Upper lobe of right lung (tissue), 1 donor: ENCODE results near the gene GPR142. TPM values are rescaled to one million over a fixed set of nuclear protein-coding genes. Genes with fewer than 3 reads are reported as not detected.

ENCODE experiments used
- ATAC-seq: fragments of 200-7000 bp; cut with Tn5 transposase; one replicate; pipeline ENCODE4 v1.9.1; 2020; ENCODE audit warnings: mild to moderate bottlenecking, moderate library complexity
- DNase-seq: peaks from one replicate; pipeline ENCODE4 v3.0.0-alpha.2; 2020
- H3K27ac ChIP-seq: fragments of 200-600 bp; one replicate; pipeline ENCODE4 v1.8.0; 2022
- H3K27me3 ChIP-seq: fragments of 200-600 bp; one replicate; pipeline ENCODE4 v1.8.0; 2022; ENCODE audit warnings: mild to moderate bottlenecking
- H3K36me3 ChIP-seq: fragments of 200-600 bp; one replicate; pipeline ENCODE4 v1.8.0; 2022
- H3K4me1 ChIP-seq: fragments of 200-600 bp; one replicate; pipeline ENCODE4 v1.8.0; 2022
- H3K4me3 ChIP-seq: fragments of 200-600 bp; one replicate; pipeline ENCODE4 v1.8.0; 2022; ENCODE audit warnings: mild to moderate bottlenecking
- H3K9me3 ChIP-seq: fragments of 200-600 bp; one replicate; pipeline ENCODE4 v1.8.0; 2022
- intact Hi-C: fragments of 100-400 bp; cut with DNase I; formaldehyde crosslinking; loops from one replicate; pipeline ENCODE4 v1.11.0; 2022
- total RNA-seq: library from RNA; stranded (reverse); fragmentation: NEBNext Ultra II Directional; extraction: Animal tissue kit (Norgen Biotek cat#: 25700); gene quantifications from one replicate; pipeline ENCODE4 v1.2.1, GENCODE V29; 2021
- TF ChIP-seq, protein P1 (sequence below): fragments of 200-600 bp; IDR thresholded peaks from one replicate; pipeline ENCODE4 v1.8.0; 2022; ENCODE audit warnings: antibody characterized with exemption
- donor health status: DM: no; HTN: yes; CAD: no; lungs with severe emphysema.

The GPR142 gene
- total RNA-seq, 1 donor from 2014 or later = not detected

DNA sequence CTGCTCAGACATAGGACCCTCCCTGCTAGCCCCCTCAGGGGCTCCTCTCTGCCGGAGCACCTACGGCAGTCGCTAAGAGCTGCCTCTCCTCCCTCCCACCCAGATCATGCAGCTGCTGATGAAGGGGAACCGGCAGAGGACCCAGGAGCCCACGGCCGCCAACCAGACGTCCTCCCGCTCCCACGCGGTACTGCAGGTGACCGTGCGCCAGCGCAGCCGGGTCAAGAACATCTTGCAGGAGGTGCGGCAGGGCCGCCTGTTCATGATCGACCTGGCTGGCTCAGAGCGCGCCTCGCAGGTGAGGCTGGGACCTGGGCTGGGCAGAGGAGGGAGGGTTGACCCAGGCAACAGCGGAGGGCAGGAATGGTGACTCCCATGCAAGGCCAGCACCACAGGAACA, 22.6 kb upstream of the GPR142 start:
- Histone ChIP-seq H3K4me3 (no peak overlapping the region), H3K27ac (no peak overlapping the region), H3K27me3 (peaks cover 14% of the 10 kb centered on the region), H3K9me3 (no peaks in the 10 kb centered on the region), H3K4me1 (no peaks in the 10 kb centered on the region), H3K36me3 (no peaks in the 10 kb centered on the region)
- intact Hi-C loops = no loop called here
- ATAC-seq (no peak), DNase-seq (no peak)
- TF ChIP-seq, protein P1, sequence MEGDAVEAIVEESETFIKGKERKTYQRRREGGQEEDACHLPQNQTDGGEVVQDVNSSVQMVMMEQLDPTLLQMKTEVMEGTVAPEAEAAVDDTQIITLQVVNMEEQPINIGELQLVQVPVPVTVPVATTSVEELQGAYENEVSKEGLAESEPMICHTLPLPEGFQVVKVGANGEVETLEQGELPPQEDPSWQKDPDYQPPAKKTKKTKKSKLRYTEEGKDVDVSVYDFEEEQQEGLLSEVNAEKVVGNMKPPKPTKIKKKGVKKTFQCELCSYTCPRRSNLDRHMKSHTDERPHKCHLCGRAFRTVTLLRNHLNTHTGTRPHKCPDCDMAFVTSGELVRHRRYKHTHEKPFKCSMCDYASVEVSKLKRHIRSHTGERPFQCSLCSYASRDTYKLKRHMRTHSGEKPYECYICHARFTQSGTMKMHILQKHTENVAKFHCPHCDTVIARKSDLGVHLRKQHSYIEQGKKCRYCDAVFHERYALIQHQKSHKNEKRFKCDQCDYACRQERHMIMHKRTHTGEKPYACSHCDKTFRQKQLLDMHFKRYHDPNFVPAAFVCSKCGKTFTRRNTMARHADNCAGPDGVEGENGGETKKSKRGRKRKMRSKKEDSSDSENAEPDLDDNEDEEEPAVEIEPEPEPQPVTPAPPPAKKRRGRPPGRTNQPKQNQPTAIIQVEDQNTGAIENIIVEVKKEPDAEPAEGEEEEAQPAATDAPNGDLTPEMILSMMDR = no peak

DNA sequence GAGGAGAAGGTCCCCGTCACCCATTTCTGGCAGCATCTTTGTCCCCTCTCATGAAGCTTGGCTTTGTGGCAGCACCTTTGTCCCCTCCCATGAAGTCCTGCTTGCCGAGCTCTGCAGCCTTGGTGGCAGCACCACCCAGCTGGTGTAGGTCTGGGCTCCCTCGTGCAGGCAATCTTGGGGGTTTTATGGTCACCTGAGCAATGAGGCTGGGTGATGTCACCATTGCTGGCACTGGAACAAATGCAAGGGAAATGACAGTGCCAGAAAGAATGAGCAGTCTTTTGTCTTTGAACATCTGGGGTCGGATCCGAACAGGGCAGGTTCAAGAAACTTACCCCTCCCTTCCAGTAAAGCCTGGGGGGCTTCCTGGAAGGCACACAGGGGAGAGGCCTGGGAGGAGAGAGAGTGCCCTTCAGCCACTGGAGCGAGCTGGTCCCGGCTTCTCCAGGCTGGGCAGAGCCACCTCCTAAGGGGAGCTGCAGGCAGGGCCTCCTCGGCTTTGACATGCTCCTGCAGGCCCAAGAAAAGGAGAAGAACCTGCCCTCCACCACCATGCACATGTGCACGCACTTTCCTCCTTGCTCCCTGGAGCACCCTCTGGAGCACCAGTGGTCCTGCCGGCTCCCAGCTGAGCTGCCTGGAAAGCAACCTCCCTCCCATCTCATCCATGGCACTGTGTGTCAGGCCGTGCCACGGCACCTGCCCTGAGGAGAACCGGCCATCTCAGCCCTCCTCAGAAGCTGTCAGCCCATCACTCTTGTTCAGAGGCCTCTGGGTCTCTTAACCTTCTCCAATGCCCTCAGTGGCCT, 21.7 kb upstream of the GPR142 start:
- Histone ChIP-seq H3K9me3 (no peaks in the 10 kb centered on the region), H3K36me3 (no peaks in the 10 kb centered on the region), H3K27ac (no peak overlapping the region), H3K4me3 (no peak overlapping the region), H3K4me1 (no peaks in the 10 kb centered on the region), H3K27me3 (peaks cover 22% of the 10 kb centered on the region)
- no peak for ATAC-seq
- TF ChIP-seq, protein P1 = no peak
- no peak for DNase-seq
- intact Hi-C loops = no loop called here

DNA sequence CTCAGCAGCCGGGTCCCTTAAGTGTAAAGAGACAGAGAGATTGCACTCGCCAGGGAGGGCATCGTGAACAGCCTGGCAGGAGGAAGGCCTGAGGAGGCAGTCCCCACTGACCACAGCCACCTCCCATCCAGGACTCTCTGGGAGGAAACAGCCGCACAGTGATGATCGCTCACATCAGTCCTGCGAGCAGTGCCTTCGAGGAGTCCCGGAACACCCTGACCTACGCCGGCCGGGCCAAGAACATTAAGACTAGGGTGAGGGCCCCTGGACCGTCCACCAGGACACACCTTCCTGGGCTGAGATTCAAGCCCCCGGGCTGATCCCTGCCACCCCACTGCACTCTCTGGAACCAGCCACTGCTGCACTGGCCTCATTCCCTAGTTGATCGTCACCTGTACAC, 19.7 kb upstream of the GPR142 start:
- TF ChIP-seq, protein P1 = no peak
- DNase-seq (no peak), ATAC-seq (no peak)
- no peaks in the 10 kb centered on the region for H3K4me1 ChIP-seq
- H3K4me3 ChIP-seq = no peak overlapping the region
- H3K9me3 ChIP-seq = no peaks in the 10 kb centered on the region
- intact Hi-C loops = no loop called here
- H3K36me3 ChIP-seq = no peaks in the 10 kb centered on the region
- no peak overlapping the region for H3K27ac ChIP-seq
- H3K27me3 ChIP-seq = peaks cover 33% of the 10 kb centered on the region

DNA sequence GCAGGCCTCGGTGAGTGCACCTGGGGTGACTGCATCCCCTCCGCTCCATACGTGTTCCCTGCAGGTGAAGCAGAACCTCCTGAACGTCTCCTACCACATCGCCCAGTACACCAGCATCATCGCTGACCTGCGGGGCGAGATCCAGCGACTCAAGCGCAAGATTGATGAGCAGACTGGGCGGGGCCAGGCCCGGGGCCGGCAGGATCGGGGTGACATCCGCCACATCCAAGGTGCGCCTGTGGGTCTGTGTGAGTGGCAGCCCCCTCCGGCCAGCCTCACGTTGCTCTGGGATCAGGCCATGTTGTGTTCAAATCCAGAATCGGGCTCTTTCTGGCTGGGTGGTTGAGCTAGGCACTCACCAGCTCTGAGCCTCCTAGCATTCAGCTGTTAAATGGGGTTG, 18.2 kb upstream of the GPR142 start:
- ATAC-seq = no peak
- TF ChIP-seq, protein P1 = no peak
- no peak overlapping the region for H3K4me3 ChIP-seq
- H3K9me3 ChIP-seq = no peaks in the 10 kb centered on the region
- H3K27ac ChIP-seq = no peak overlapping the region
- DNase-seq = no peak
- no peaks in the 10 kb centered on the region for H3K4me1 ChIP-seq
- H3K36me3 ChIP-seq = no peaks in the 10 kb centered on the region
- H3K27me3 ChIP-seq = peaks cover 47% of the 10 kb centered on the region
- intact Hi-C loops = no loop called here

DNA sequence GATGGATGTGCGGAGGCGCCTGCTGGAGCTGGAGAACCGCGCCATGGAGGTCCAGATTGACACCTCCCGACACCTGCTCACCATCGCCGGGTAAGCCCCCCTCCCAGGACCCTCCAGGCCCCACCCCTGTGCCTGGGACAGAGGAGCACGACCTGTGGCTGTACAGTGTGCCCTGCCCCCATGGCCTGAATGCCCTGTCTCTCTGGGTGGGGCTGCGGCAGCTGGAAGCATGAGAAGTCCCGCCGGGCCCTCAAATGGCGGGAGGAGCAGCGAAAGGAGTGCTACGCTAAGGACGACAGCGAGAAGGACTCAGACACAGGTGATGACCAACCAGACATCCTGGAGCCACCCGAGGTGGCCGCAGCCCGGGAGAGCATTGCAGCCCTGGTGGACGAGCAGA, 16.8 kb upstream of the GPR142 start:
- no peak for ATAC-seq
- H3K27me3 ChIP-seq = peaks cover 54% of the 10 kb centered on the region

More for the DNA sequence above, 16.8 kb upstream of the GPR142 start:
- no peaks in the 10 kb centered on the region for H3K4me1 ChIP-seq
- TF ChIP-seq, protein P1 = no peak
- intact Hi-C loops = no loop called here
- DNase-seq = no peak
- no peak overlapping the region for H3K4me3 ChIP-seq
- H3K27ac ChIP-seq = no peak overlapping the region
- no peaks in the 10 kb centered on the region for H3K9me3 ChIP-seq
- H3K36me3 ChIP-seq = no peaks in the 10 kb centered on the region
